ENCODE measurements around the gene TFCP2.

Gene TFCP2

DNA sequence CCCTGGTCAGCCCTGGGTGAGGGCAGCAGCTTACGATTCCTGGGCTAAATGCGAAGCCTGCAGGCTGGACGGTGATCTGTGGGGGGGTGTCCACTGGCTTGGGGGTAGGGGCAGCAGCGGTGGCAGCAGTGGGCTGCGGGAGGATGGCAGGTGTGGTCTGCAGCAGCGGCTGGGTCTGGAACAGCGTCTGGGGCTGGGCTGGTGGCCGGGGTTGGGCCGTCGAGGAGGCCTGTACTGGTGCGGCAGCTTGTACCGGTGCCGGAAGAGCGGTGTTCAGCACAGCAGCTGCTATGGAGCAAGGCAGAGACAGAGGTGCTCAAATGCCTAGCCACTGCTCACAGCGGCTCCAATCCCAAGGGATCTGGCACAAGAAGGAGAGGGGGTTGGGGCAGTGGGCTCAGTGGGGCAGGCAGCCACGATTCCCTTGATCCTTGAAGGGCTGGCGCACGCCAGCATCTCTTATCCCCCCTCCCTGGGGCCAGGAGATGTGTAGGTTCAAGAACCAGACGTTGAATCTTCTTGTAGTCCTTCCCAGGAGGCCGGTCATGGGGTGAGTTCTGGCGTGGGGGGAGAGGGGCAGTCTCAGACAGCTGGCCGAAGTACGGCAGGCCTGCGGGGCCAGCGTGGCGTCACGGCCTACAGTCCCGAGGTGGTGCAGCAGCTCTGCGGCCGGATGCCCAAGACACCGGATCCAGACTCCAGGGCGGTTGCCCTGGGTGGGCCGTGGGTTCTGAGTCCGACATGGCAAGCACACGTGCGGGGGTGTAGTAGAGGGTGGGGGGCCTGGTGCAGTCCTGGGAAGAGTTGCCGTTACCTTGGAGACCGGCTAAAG is 25.0 kb upstream of the TFCP2 start:
- no peak for FAIRE-seq
- DNase-seq (ENCODE audit: insufficient read length, low spot score): no peak

DNA sequence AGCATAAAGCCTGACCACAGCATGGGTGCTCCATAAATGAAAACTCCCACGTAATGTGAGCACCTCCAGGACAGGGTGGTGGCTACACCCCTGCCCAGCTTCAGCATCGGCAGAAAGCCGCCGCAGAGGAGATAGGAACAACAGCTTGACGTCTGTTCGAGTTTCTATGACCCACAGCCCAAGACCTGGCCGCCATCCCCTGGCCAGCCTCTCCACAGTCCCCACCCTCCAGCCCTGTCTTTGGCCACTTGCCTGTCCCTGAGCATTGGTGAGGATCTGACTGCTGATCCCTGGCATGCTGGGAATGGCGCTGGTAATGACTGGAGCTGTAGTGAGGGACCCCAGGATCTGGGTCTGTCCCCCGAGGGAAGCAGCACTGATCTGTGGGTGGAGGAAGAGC is 23.6 kb upstream of the TFCP2 start:
- FAIRE-seq: no peak

DNA sequence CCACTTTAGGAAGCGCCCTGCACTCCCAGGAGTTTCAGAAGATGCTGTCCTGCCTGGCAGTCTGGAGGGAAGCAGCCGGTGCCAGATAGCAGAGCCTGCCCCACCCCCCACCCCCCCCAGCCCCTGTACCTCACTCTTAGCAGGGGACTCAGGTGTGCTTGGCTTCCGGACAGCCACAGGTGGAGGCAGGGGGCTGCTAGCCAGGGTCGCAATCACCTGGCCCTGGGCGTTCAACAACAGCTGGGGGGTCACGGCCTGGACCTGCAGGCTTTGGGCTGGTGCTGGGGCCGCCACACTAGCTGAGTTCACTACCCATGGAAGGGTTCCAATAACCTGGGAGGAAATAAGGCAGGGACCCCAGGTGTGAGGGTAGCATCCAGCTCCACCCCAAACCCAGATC is 22.9 kb upstream of the TFCP2 start:
- no peak for FAIRE-seq
- no peak for DNase-seq (ENCODE audit: insufficient read length, low spot score)

More for the DNA sequence above, 23.6 kb upstream of the TFCP2 start:
- DNase-seq (ENCODE audit: insufficient read length, low spot score): no peak

DNA sequence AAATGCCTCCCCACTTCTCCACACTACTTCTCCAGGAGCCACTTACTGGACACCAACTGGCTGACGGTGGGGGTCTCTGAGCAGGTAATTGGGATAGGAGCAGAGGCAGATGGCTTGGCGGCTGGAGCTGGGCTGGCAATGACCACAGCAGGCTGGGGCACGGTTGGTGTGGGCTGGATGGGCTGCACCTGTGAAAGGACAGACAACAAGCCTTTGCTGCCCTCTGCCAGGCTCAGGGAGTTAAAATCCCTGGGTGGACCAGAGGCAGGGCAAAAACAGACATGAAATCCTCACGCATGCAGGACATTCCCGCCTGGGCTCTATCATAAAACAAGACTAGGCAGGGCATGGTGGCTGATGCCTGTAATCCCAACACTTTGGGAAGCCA is 19.3 kb upstream of the TFCP2 start:
- FAIRE-seq (no peak), DNase-seq (ENCODE audit: insufficient read length, low spot score) (no peak)

DNA sequence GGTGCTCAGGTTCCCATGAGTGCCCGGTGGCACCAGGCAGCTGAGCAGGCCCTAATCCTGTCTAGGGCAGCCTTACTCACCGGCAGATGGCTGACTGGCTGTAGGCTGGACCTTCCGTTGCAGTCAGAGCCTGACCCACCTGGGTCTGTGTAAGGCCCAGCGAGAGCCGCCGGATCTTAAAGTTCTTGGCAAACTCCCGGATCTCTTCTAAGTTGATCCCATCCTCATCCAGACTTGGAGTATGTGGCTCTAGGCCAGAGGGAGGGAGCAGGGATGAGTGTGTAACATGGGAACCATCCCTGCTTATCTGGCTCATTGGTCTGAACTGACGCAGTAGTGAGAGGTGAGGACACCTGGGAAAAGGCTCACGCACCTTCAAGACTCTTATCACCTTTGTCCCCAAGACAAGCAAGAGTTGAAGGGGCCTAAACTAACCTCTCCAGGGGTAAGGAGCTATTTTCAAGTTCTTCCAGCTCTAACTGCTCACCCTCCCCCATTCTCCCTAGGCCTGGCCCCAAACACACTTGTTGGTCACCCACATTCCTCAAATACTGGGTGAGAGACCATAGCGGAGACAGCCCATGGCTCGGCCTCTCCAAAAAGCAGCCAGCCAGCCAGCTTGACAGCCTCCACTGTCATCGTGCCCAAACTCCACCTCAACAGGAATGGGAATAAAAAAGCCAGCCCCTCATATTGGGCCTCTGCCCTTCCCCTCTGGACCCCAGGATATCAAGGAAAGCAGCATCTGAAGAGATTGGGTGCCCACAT is 18.8 kb upstream of the TFCP2 start:
- FAIRE-seq (no peak), DNase-seq (ENCODE audit: insufficient read length, low spot score) (no peak)

DNA sequence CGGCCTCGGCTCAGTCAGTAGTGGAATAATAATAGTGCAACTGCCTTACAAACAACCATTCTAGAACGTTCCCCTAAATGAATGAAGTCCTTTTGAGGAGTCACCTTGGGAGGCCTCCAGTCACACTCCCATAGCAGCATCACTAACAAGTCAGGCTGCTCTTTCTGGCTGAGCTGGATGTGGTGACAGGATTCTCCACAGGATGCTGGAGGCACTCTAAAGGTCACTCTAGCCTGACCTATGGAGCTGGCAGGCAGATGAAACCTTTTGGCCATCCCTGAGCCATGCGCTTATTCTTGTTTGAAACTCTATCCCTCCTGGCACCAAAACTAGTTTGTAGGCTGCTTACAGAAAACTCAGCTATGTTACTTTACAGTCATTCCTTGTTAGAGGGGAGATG is 17.9 kb upstream of the TFCP2 start:
- FAIRE-seq: no peak
- DNase-seq (ENCODE audit: insufficient read length, low spot score): no peak

DNA sequence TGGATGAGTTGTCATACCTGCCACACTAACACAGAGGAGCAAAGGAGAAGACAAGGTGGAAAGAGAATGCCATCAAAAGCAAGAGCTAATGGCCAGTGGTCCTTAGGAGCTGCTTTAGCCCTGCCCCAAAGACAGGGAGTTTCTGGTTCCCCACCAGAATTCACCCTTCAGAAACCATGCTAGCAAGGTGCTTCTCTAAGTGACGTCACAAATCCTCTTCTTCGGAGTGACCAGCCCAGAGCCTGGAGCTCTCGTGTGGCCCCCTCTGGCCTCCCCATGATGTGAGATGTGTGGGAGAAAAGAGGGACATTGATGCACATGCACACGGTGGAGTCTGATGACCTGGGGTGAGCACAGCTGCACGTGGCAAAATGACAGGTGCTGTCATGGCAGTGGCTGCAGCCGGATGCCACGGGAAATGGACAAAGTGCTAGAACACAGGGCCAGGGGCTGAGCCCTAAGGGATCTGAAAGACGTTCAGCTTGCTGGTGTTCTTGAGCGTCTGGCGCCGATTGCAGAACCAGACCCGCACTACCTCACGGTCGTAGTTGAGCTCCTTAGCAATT is 16.9 kb upstream of the TFCP2 start:
- no peak for FAIRE-seq
- no peak for DNase-seq (ENCODE audit: insufficient read length, low spot score)

DNA sequence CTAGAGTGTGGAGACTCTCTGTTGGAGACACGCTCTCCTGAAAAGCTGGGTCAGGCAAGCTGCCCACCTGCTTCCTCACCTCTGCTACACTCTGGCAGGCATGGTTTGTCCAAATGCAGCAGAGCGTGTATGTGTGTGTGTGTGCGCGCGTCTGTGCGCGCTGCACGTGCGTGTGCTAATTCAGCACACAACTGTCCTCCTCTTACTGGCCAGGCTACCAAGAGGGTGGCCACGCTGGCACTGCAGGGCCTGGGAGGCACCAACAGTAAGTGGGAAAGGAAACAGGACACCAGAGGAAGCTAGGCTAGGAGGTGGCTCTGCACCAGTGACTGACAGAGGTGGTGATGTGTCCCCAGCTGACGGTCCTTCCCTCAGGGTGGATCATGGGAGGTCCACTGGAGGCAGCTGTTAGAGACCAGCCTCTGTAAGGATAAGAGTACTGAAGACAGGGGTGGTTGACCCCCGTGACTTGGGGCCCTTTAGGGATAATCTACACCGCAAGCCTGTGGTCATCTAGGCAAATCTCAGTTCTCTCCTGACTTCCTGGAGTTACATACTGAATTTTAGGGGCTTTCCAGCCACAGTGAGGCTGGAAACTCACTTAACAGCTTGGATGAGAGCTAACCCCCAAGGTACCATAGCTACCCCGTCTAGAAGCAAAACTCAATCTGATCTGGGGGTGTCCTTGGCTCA is 15.6 kb upstream of the TFCP2 start:
- no peak for FAIRE-seq
- DNase-seq (ENCODE audit: insufficient read length, low spot score): no peak

DNA sequence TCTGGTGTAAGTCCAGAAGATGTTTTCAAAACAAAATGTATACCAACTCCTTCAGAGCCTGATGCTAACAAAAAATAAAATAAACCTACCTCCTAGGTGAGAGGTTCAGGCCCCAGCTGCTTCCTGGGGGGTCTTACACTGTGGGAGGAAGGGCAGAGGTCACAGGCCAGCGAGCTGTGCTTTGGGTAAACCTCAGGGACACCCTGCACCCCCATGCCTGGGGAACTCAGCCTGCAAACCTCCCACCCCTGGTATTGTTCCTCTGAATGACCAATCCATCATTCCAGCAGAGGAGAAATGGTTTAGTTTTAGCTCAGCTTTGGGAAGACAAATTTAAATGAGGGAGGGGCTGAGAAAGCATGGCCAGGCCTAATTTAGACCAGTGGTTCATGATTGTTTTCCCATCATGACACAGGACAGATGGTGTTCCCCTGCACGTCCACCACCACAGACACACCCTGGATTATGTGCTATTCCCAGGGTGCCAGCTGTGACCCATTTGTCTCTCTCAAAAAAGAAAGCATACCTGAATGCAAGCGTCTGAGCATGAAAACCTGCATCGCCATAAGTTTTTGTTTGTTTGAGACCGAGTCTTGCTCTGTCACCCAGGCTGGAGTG is 14.5 kb upstream of the TFCP2 start:
- no peak for DNase-seq (ENCODE audit: insufficient read length, low spot score)
- no peak for FAIRE-seq

DNA sequence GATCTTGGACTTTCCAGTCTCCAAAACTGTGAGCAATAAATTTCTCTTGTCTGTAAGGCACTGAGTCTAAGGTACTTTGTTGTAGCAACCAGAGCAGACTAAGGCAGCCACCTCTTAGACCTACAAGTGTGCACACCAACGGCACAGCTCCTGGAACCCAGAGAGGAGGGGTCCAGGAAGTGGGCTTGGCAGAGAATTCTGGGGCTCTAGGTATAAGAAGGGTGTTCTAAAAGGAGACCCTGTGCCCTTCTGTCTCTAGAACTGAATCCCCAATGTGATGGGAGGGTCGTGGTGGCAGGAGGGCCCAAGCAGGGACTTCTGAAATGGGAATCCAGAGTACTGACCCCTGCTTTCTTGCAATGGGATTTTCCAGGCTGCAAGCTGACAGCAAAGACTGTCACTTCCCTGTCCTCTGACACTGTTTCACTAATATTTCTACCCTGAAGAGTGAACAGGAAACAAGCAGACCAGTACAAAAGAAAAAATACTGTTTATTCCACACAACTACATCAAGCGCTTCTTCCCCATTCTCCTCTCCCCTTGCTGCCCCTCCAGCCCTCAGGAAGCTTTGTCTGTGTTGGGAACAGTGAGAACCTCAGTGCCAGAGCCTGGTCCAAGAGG is 13.6 kb upstream of the TFCP2 start:
- DNase-seq (ENCODE audit: insufficient read length, low spot score) (no peak), FAIRE-seq (no peak)

DNA sequence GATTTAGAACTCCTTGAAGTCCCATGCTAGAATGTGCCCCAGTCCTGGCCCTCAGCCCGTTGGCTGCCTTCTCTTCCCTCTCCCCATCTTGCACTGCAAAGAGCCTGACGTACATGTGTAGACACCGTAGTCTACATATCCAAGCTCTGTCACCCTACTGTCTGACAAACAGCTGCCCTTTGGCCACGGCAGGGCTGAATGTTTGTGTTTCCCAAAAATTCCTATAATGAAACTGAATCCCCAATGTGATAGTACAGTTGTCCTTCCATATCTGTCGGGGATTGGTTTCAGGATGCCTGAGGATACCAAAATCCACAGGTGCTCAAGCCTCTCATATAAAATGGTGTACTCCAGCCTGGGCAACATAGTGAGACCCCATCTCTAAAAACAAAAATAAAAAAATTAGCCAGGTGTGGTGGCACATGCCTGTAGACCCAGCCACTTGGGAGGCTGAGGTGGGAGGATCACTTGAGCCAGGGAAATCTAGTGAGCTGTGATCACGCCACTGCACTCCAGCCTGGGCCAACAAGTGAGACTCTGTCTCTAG is 12.3 kb upstream of the TFCP2 start:
- DNase-seq (ENCODE audit: insufficient read length, low spot score) (no peak), FAIRE-seq (no peak)

DNA sequence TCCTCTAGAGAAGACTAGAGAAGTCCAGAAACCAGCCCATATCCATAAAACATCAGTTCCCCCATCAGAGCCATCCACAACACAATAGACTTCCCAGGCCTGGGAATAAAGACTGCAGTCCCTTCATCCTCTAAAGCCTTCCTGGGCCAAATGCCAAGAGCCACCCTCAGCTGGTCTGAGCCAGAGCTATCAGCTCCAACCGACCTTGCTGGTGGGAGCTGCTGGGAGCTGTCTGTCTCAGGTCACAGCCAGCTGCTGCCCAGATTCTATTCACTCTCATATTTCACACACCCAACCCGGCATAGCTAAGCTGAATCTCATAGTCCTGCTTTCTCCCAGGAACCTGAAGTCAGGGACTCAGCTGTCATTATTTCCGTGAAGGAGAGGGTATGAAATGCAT is 10.9 kb upstream of the TFCP2 start:
- DNase-seq (ENCODE audit: insufficient read length, low spot score): no peak
- FAIRE-seq: no peak

DNA sequence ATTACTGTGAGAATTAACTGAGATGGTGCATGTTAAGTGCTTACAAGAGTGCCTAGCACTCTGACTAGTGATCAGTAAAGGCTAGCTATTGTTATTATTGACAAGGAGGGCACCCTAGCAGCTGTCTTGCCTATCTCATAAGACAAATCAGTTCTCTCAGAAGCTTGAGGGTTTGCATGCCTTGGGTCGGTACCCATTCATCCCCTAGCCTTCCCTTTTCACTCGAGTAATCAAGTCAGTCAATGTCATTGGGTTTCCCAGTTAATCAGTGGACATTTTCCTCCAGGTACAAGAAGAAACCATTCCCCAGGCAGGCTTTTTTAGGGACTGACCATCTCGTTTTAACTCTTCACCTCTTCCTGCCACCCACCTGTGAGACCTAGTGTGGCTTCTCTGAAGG is 10.4 kb upstream of the TFCP2 start:
- FAIRE-seq: no peak
- DNase-seq (ENCODE audit: insufficient read length, low spot score): no peak

DNA sequence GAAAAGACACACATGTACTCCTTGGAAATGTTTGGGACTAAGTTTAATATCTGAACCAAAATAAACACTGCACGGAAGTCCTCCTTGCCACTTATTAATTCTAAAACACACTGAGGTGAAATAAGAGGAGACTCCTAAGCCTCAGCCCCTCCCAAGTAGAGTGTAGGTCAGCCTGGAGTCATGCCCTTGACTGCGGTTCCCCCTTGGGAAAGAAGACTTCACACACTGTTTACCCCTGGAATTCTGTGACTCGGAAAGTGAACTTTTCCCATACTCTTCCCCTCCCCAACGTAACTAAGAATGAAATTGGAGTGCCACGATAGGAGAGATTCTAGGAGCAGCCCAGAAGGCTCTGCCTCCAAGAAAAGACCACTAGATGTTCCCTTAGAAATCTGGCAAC is 8.6 kb upstream of the TFCP2 start:
- FAIRE-seq (no peak), DNase-seq (ENCODE audit: insufficient read length, low spot score) (no peak)

DNA sequence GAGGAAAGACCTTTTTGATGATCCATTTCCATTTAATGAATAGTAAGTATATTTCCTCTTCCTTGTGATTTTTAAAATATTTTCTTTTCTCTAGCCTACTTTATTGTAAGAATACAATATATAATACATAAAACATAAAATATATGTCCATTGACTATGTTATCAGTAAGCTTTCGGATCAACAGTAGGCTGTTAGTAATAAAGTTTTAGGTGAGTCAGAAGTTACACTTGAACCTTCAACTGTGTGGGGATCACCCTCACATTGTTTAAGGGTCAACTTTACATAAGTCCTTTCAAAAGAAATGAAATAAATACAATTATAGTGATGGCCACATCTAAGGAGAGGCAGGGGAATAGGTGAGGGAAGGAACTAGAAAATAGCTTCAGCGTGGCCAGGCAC is 5.0 kb upstream of the TFCP2 start:
- FAIRE-seq (no peak), DNase-seq (ENCODE audit: insufficient read length, low spot score) (no peak)

DNA sequence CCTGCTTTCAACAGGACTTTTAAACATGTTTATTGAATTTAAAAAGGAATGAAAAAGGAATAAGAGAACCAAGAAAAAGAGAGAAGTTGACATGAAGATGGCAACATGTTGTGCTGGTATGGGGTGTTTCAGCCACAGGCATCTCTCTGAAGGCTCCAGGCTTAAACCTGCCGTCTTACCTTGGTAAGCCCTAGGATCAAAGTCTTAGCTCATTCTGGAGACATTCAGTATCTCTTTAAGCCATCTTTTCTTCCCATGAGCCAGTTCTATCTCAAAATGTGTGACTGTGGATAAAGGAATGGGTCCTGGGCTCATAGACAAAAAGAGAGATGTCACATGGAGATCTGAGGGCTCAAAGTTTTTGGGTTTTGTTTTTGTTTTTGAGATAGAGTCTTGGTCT is 1.6 kb upstream of the TFCP2 start:
- FAIRE-seq: no peak

DNA sequence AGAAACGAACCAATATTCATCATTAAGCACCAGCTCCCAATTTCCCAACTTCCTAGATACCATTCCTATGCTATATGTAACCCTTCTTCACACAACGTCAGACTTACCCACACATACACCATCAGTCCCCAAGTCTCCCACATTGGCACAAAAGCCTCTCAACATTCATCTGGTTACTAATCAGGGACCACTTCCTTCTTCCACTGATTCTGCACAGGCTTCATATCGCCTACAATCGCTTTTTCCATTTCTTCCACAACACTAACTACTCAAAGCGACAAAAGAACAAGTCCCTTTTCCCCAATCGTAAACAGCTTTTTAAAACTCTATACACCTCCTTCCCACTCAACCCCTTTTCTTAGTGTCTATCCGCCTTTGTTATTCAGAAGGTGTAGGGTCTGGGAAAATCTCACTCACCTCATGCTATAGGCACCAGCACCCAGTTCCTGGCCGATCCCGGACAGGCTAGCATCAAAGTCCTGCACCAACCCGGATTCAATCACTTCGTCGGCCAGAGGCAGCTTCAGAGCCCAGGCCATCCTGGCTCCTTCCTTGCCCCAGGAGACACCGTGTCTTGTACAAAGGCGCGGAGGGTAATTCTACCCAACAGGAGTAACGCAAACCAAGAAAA is 936 bp downstream of the TFCP2 start:
- no peak for FAIRE-seq

More for the DNA sequence above, 1.6 kb upstream of the TFCP2 start:
- no peak for DNase-seq (ENCODE audit: insufficient read length, low spot score)

DNA sequence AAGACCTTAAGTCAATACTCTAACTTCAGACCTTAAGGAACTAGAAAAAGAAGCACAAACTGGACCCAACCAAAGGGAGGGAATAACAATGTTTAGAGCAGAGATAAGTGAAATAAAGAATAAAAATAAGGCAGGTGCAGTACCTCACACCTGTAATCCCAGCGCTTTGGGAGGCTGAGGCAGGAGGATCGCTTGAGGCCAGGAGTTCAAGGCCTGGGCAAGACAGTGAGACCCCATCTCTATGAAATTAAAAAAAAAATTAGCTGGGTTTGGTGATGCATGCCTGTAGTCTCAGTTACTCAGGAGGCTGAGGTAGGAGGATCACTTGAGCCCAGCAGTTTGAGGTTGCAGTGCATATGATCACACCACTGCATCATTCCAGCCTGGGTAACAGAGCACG is 9.1 kb downstream of the TFCP2 start:
- DNase-seq (ENCODE audit: insufficient read length, low spot score): no peak
- FAIRE-seq: no peak

More for the DNA sequence above, 936 bp downstream of the TFCP2 start:
- peak; percentile 26 for DNase-seq (ENCODE audit: insufficient read length, low spot score)

DNA sequence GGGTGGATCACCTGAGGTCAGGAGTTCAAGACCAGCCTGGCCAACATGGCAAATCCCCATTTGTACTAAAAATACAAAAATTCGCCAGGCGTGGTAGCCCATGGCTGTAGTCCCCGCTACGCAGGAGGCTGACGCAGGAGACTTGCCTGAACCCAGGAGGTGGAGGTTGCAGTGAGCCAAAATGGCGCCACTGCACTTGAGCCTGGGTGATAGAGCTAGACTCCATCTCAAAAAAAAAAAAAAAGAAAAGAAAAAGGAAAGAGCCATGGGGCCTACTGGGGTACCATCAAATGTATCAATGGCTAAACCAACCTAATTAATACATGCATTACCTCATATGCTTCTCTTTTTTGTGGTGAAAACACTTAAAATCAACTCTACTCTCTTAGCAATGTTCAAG is 10.7 kb downstream of the TFCP2 start:
- DNase-seq (ENCODE audit: insufficient read length, low spot score) (no peak), FAIRE-seq (no peak)

Measured in HTR-8/SVneo (cell line).